Raji (cell line): ENCODE measurements around the gene DIAPH2.

Experiments used
- POLR2A ChIP-seq: IDR thresholded peaks from 2 replicates; pipeline ENCODE4 v1.6.1; 2011; ENCODE audit warnings: low read depth, low read length, control low read depth; ENCODE audit not compliant: insufficient read depth

The DIAPH2 gene

DNA sequence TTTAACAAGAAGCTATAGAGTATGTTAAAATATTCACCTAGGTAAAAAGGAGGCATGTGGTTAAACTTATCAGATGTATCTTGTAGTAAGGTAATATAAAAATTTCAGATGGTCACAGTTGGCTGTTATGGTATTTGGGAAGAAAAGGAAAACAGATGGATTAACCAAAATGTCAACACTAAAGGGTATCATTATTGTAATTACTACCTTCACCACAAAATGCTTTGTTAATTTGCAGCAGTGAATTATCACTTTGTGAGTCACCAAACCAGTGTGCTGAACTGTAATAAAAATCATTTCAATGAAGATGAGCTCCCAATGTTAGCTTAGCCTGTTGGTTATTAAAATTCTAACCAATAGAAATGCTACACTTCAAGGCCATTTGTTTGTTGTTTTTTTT lies 432.9 kb downstream of the DIAPH2 start:
- TF ChIP-seq POLR2A, result no peak

DNA sequence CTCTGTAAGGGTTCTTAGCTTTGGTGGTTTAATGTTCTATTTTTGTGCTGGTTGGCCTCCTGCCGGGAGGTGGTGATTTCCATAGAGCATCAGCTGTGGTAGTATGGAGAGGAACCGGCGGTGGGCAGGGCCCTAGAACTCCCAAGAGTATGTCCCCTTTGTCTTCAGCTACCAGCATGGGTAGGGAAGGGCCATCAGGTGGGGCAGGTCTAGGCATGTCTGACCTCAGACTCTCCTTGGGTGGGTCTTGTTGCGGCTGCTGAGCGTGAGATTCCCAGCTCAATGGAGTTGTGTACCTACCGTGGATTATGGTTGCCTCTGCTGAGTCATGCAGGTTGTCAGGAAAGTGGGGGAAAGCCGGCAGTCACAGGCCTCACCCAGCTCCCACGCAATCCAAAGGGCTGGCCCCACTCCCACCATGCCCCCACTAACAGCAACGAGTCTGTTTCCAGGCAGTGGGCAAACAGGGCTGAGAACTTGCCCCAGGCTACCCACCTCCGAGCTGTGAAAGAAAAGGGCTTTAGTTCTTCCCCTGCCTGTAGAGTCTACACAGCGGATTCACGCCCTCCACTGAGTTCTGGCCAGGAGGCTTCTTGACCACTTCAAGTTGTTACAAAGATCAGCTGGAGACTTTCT lies 434.9 kb downstream of the DIAPH2 start:
- TF ChIP-seq POLR2A, result no peak

DNA sequence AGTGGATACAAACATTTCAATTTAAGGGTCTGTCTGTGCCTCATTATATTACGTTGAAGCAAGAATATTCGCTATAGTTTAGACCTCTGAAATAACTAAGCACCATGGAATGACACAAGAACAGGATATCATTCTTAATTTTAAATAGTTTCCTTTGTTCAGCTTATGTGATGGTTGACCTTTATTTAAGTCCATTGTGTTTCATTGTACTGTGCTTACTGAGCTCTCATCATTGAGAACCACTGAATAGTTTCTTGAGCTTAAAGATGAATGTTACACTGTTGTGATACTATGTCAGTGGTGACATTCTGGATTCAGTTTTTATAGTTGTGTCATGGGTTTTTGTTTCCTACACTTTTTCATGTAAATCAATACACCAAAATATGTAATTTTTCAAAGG lies 438.4 kb downstream of the DIAPH2 start:
- TF ChIP-seq POLR2A, result no peak

DNA sequence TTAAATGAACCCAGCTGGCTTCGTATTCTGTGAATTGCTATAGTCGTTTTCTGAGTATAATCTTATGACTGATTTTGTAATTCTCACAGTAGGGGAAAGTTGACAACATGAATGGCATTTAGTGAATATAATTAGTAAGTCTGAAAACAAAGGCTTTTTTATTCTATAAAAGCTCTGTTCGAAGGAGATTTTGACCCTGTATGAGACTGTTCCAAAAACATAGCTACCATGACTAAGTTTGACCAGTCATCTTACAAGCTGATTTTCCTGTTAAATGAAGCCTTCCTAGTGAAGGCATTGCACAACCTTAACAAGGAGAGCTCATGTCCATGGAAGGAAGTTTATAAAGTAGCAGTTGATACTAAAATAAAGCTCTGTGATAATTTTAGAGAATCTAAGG lies 441.4 kb downstream of the DIAPH2 start:
- TF ChIP-seq POLR2A, result no peak

DNA sequence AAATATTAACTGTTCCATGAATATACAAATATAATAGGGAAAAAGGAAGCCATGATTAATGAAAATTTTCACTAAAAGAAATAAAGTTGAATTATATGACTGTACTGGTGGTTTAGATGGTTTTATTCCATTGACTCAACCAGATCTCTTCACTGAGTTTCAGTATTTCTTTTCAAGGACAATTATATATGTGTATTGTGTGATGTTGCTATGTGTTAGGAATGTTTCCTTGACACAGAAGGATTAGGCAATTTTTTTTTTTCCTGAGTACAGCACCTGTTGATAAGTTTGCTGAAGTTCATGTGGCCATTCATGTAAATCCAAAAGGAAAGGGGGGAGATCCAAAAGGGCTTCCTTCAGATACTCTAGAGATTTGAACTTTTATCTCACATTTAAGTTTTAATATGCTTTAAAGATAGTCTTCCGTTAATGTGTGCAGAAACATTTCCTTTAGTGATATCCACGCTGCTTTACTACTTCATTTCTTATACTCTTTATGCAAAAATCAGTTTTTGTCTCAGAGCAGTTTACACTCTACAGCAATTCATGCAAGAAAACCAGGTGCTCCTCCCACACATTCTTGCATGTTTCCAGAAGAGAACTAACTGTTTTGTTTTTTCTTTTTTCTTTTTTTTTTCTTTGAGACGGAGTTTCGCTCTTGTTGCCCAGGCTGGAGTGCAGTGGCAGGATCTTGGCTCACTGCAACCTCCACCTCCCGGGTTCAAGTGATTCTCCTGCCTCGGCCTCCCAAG lies 448.2 kb downstream of the DIAPH2 start:
- no peak for TF ChIP-seq POLR2A

DNA sequence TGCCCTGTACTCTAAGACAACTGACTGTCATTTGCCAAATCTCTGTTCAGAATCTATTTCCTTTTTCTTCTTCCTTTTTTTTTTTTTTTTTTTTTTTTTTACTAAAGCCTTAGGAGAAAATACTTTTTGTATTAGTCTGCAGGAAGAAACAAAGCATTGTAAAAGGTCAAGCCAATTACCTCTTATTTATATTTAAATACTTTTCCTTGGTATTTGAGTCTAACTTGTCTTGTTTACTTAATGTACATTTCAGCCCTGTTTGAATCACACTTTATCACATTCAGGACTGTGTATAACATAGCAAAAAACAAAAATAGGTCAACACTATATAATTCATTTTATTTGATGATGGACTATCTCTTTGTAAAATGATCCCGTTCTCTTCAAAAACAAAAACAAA lies 461.3 kb downstream of the DIAPH2 start:
- TF ChIP-seq POLR2A, result no peak

DNA sequence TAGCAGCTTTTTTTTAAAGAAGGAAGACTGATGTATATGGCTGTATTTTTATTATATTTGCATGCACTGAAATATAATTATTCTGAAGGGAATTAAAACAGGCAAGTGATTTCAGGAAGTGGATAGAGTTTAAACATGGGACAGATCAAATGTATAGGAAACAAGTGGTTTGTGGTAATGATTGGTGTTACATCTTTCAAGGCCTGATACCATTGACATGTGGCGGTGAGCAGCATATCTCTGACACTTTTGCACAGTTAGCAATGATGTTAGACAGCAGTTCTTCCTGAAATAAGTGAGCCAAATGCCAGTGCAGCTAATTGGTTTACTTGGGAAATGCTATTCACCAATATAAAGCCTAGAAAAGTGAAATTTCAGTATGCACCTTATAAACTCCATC lies 471.2 kb downstream of the DIAPH2 start:
- TF ChIP-seq POLR2A, result no peak

DNA sequence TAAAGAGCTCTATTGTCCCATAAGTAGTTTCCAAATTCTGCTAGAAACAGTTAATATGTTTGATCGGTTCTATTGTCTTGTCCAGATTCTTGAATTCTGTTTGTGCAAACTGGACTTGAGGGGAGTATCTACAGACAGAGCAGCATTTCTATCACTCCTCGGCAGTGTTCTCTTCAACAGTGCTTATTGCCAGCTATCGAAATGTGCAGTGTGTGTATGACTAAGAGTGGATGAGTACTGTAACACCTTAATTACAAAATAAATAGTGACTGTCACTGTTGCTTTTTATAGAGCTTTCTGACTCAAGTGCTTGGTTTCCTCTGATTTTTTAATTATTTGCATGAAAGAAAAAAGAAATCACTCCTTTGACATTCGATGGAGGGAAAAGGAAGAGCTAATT lies 473.6 kb downstream of the DIAPH2 start:
- no peak for TF ChIP-seq POLR2A

DNA sequence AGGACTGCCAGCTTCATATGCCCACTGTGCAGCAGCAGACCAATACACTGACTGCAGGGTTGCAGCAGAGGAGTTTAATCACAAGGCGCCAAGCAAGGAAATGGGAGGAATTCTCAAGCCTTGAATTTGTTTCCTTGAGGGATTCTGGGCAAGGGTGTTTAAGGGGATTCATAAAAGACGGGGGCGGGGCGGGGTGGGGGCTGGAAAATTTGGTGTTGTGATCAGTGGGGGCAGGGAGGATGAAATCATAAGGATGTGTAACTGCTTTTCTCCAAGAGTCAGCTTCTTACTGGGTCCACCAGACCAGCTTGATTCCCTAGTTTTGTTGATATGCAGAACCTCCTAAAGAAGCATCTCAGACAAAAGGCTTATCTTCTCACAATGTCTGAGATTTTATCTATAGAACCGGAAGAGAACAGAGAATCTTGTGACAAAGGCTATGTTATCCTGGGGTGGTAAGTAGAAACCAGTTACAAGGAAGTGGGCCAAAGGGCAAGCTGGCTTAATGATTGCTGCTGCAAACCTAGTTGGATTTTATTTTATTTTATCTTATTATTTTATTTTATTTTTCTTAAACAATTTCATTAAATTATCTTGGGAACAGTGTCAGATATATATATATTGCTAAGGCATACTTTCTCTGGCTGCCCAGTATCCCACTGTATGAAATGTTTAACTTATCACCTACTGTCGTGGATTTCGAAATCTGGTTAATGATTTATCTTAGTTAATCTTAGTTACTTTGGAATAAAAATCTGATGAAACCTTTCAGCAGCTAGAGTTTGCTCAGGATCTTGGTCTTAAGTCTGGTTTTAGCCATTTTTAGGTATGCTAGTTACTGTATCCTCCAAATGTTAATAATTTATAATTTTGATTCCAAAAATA lies 475.5 kb downstream of the DIAPH2 start:
- no peak for TF ChIP-seq POLR2A

DNA sequence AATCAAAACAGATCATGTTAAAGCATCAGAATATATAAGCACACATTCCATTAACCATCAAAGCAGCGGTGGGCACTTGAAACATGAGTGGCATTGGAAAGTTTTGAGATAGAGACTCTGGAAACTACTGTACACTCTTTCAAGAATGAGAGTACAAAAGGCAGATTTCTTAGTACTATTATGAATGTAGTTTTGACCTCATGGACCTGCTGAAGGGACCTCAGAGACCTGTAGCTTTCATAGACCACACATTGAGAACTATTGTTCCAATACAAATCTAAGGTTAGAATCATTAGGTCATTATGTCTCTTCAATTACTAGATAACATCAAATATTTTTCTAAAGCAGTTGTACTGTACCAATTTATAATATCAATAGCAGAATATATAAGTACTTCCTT lies 482.7 kb downstream of the DIAPH2 start:
- TF ChIP-seq POLR2A, result no peak

DNA sequence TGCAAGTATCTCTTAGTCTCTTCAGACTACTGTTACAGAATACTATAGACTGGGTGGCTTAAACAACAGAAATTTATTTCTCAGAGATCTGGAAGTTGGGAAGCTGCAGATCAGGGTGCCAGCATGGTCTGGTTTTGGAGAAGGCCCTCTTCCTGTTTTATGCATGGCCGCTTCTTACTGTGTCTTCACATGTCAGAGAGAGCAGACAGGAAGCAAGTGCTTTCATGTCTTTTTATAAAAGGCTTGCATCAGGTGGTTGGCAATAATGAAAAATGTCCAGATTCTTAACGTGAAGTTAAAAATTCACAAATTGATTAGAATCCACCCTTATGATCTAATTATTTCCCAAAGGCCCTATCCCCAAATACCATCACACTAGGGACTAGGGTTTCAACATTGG lies 484.0 kb downstream of the DIAPH2 start:
- TF ChIP-seq POLR2A, result no peak

DNA sequence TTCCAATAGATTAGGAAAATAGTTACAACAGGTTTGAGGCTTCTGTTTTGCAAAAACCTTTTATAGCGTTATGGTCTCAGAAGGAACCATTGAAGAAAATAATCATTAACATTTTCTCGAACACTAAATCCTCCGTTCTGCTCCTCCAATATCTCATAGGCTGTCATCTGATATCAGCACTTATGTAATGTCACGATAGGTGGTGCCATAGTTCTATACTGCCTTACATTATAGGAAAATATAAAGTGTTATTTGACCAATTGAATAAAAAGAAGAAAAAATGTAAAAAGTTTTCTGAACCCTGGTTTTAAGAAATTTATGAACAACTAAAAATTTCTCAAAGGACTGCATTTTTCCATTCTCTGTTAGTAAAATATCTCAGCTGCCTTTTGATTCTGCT lies 490.5 kb downstream of the DIAPH2 start:
- TF ChIP-seq POLR2A, result no peak

DNA sequence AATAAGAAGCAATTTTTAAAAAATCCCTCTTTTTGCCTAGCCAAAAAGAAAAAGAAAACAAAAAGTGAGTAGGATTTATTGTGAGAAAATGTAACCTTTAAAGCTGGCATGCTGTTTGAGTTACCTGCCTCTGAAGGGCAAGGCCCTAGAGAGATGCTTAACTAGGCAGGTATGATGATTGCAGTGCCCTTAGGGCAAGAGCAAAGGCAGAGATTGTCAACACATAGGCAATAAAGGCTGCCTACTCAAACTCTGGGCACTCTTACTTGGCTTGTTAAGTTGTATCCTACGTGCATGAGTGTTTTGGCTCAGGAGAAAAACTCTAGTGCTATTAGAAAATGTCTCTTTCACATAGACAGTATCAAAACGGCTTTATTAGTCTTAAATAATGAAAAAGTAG lies 505.0 kb downstream of the DIAPH2 start:
- no peak for TF ChIP-seq POLR2A

DNA sequence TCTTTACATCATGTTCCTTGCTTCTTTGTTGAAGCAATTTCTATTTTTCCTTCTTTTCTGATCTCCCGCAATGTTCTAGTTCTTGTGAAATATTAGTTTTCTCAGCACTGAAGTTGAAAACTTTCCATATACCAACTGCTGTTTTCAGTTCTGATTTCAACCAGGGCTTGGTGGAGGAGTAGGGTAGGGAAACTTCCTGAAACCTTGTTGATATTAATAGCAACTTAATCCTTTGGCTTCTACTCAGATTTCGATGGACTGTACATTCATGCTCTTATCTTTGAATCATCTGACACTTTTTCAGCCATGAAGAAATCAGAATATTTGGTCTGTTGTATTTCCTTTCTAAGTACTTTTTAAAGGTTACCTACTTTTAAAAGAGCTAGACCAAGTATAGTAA lies 514.9 kb downstream of the DIAPH2 start:
- no peak for TF ChIP-seq POLR2A

DNA sequence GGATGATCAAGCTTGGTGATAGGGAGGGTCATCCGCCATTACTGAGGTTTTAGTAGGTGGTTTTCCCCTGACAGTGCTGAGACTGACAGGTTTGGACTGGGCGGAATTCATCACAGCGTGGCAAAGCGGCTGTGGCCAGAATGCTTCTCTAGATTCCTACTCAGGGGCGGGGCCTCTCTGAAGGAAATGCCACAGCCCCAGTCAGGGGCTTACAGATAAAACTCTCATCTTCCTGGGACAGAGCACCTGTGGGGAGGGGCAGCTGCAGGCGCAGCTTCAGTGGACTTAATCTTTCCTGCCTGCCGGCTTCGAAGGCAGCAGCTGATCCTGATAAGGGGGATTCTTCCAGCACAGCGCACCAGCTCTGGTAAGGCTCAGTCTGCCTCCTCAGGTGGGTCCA lies 515.8 kb downstream of the DIAPH2 start:
- TF ChIP-seq POLR2A, result no peak

DNA sequence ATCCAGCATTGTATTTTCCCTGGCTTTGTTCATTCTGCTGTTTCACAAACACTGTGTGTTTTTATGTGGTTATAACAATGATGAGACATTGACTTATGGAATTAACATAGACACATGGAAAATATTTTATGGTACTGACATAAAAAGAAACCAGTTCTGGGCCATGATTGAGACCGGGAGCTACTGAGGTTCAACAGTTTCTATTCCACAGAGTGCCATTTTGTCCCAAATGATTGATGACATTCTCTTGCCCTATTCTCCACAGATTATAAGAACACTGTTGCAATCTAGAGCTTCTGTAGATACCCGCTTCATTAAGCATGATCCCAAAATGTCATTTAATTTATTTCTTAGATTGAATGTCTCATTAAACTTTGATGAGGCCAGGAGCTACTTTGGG lies 525.9 kb downstream of the DIAPH2 start:
- TF ChIP-seq POLR2A, result no peak
